ENCODE data around the gene PDE6D. TPM values are rescaled to one million over a fixed set of nuclear protein-coding genes. Genes with fewer than 3 reads are reported as not detected.

The PDE6D gene
- total and polyA plus RNA-seq, 2 donors (not counting 1 experiment from before 2014, with no cell fraction given), result 31.9 to 36.5 TPM

- DNase-seq (no peak), ATAC-seq (ENCODE audit: low read depth) (no peak)
- intact Hi-C loops (cut with micrococcal nuclease), result loop anchor here (1.0 kb wide), 3 partner anchors 9 to 29 kb away; no protein-coding TSS in a partner anchor
- no peaks in the 10 kb centered on the region for H4K20me1 ChIP-seq (ENCODE audit: control insufficient read depth, insufficient read depth, low read length, poor library complexity, severe bottlenecking)
- H3K4me1 Mint-ChIP-seq, result peaks cover 43% of the 10 kb centered on the region
- H3K9me3 Mint-ChIP-seq (ENCODE audit: insufficient read depth), result no peaks in the 10 kb centered on the region
- H3K27ac Mint-ChIP-seq, result peak overlapping the region; percentile 57
- peak overlapping the region; percentile 71 for H2AFZ ChIP-seq (ENCODE audit: insufficient read depth, low read depth, low read length, poor library complexity, severe bottlenecking)
- no peak overlapping the region for H3K9ac ChIP-seq (ENCODE audit: low read length)
- H3K4me3 ChIP-seq (ENCODE audit: control extremely low read depth in 1 of 5, extremely low read depth in 1 of 5, insufficient read depth in 1 of 5, low read depth in 2 of 5, low read length in 4 of 5), result no peak overlapping the region
- no peak overlapping the region for H3K27ac ChIP-seq (ENCODE audit: low read length in 2 of 2)
- peaks cover 18 to 40% of the 10 kb centered on the region in 2 donors for H3K4me1 ChIP-seq (ENCODE audit: control insufficient read depth in 2 of 2, insufficient read depth in 2 of 2, low read length in 2 of 2)
- CTCF ChIA-PET, result interaction anchor here (1.0 to 21.6 kb wide), 10 partner anchors 9 to 75 kb away, joined by 3 to 785 read pairs (median 13); partner anchors contain the start of gene PTMA
- no peaks in the 10 kb centered on the region for H3K9me3 ChIP-seq (ENCODE audit: control extremely low read depth in 1 of 3, control insufficient read depth in 2 of 3, insufficient read depth in 1 of 3, low read length in 2 of 3)
- no peak for TF ChIP-seq CTCF (IDR thresholded peaks at IDR 0.05)
- TF ChIP-seq EZH2 (IDR thresholded peaks at IDR 0.05; ENCODE audit: borderline replicate concordance, insufficient read depth, low read depth, low read length, poor library complexity, severe bottlenecking), result no peak
- no peaks in the 10 kb centered on the region for H3K36me3 ChIP-seq (replicated peaks in 1 of 2; ENCODE audit: control extremely low read depth in 1 of 2, control insufficient read depth in 1 of 2, extremely low read depth in 1 of 2, insufficient read depth in 2 of 2, low read length in 1 of 2)
- no peak overlapping the region for H3K4me3 Mint-ChIP-seq
- WGBS (ENCODE audit: insufficient coverage), result 79% methylated on average over 11 of the region's 11 CpGs
- no peaks in the 10 kb centered on the region for H3K27me3 Mint-ChIP-seq
- peaks cover 3% of the 10 kb centered on the region for H3K79me2 ChIP-seq (ENCODE audit: control insufficient read depth, insufficient read depth, low read length)
- H3K4me2 ChIP-seq (replicated peaks; ENCODE audit: low read depth, low read length, poor library complexity, severe bottlenecking), result peak overlapping the region; percentile 61
- H3K27me3 ChIP-seq (replicated peaks in 1 of 4; ENCODE audit: control extremely low read depth in 1 of 4, control insufficient read depth in 3 of 4, insufficient read depth in 4 of 4, low read length in 3 of 4), result no peaks in the 10 kb centered on the region
- POLR2A ChIA-PET, result interaction anchor here (0.6 to 6.1 kb wide), 7 partner anchors 11 to 73 kb away, joined by 3 to 75 read pairs (median 7); partner anchors contain the start of gene PTMA
Observed at GRCh38 chr2:231686192-231687100, 94.6 kb downstream of the PDE6D start.
